Smooth muscle cell (in vitro differentiated cells): Measurements from ENCODE around the gene NCK1. TPM values are rescaled to one million over a fixed set of nuclear protein-coding genes. Genes with fewer than 3 reads are reported as not detected.
"Not testable (repeated sequence)": the region's sequence is repeated elsewhere in the genome, so short reads cannot be mapped to it uniquely, and the experiment has no call there.

Experiments used
- DNase-seq: peaks from one replicate; lab custom pipeline; 2025; ENCODE audit not compliant: unreplicated experiment; lab: John Stamatoyannopoulos, UW
- H2AFZ ChIP-seq: fragments of 200-600 bp; sonication (generic); 2 replicates; pipeline ENCODE4 v1.6.0; 2016; ENCODE audit warnings: antibody characterized with exemption, low read depth, mild to moderate bottlenecking
- H3F3A ChIP-seq: fragments of 200-600 bp; sonication (generic); 2 replicates; pipeline ENCODE4 v1.6.0; 2017; ENCODE audit warnings: antibody characterized with exemption, low read depth
- H3K27ac ChIP-seq: fragments of 200-600 bp; sonication (generic); 2 replicates; pipeline ENCODE4 v1.5.1; 2016; ENCODE audit warnings: low read depth, mild to moderate bottlenecking
- H3K27me3 ChIP-seq: fragments of 200-600 bp; sonication (generic); 2 replicates; pipeline ENCODE4 v1.6.1; 2016; ENCODE audit warnings: low read depth, mild to moderate bottlenecking
- H3K36me3 ChIP-seq: fragments of 200-600 bp; sonication (generic); 2 replicates; pipeline ENCODE4 v1.5.1; 2016; ENCODE audit warnings: low read depth
- H3K4me1 ChIP-seq: fragments of 200-600 bp; sonication (generic); 2 replicates; pipeline ENCODE4 v1.5.1; 2016; ENCODE audit warnings: low read depth
- H3K4me2 ChIP-seq: fragments of 200-600 bp; sonication (generic); 2 replicates; pipeline ENCODE4 v1.6.0; 2016; ENCODE audit warnings: mild to moderate bottlenecking
- H3K4me3 ChIP-seq: fragments of 200-600 bp; sonication (generic); 2 replicates; pipeline ENCODE4 v1.5.1; 2016; ENCODE audit warnings: mild to moderate bottlenecking
- H3K79me2 ChIP-seq: fragments of 200-600 bp; sonication (generic); 2 replicates; pipeline ENCODE4 v1.6.0; 2016; ENCODE audit warnings: low read depth, mild to moderate bottlenecking
- H3K9ac ChIP-seq: fragments of 200-600 bp; sonication (generic); 2 replicates; pipeline ENCODE4 v1.6.0; 2016; ENCODE audit warnings: low read depth
- H3K9me3 ChIP-seq: fragments of 200-600 bp; sonication (generic); replicated peaks from 2 replicates; pipeline ENCODE4 v1.5.1; 2016; ENCODE audit warnings: low read depth
- H4K20me1 ChIP-seq: fragments of 200-600 bp; sonication (generic); 2 replicates; pipeline ENCODE4 v1.6.0; 2016; ENCODE audit warnings: low read depth
- CTCF ChIP-seq: fragments of 200-600 bp; sonication (generic); IDR thresholded peaks from 2 replicates; pipeline ENCODE4 v1.5.1; 2017; ENCODE audit warnings: borderline replicate concordance, mild to moderate bottlenecking, antibody characterized with exemption; ENCODE audit not compliant: insufficient read depth, poor library complexity, severe bottlenecking
- whole genome bisulfite sequencing: methylation state at CpG from one replicate; pipeline ENCODE4 v1.1.7; 2016; ENCODE audit warnings: low lambda C conversion rate; 5-methylcytosine and 5-hydroxymethylcytosine counted together
- polyA plus RNA-seq: library from polyadenylated mRNA; unstranded; fragments of >200 nt; fragmentation: Nextera tagmentation; extraction: Ambion mirVana; gene quantifications from 2 replicates; pipeline ENCODE4 v1.2.1, GENCODE V29; 2016
- total RNA-seq: library from RNA; depleted of rRNA; stranded (reverse); fragments of >200 nt; gene quantifications from 2 replicates; pipeline ENCODE4 v1.2.3, GENCODE V29; 2014

NCK1 gene
- total and polyA plus RNA-seq, 2 experiments from 2014 or later, result 21.1 to 41.8 TPM

- H3K9ac ChIP-seq, result no peak overlapping the region
- TF ChIP-seq CTCF, result no peak
- H3K27me3 ChIP-seq, result no peaks in the 10 kb centered on the region
- H3K4me2 ChIP-seq, result peak overlapping the region; percentile 58
- H3K9me3 ChIP-seq, result no peaks in the 10 kb centered on the region
- peak overlapping the region; percentile 54 for H3K27ac ChIP-seq
- H3K36me3 ChIP-seq, result peaks cover 3% of the 10 kb centered on the region
- H3K4me1 ChIP-seq, result peaks cover 15% of the 10 kb centered on the region
- H3K79me2 ChIP-seq, result peaks cover 98% of the 10 kb centered on the region
- H3K4me3 ChIP-seq, result no peak overlapping the region
- H2AFZ ChIP-seq, result no peak overlapping the region
- H3F3A ChIP-seq, result peaks cover 15% of the 10 kb centered on the region
- 35% methylated on average over 2 of the region's 2 CpGs for WGBS
- H4K20me1 ChIP-seq, result peaks cover 53% of the 10 kb centered on the region
- DNase-seq, result no peak
These were observed 36.9 kb downstream of the NCK1 start for GRCh38 chr3:136898954-136899353.

GRCh38 chr3:136899622-136900158 is 37.7 kb downstream of the NCK1 start:
- H3K9me3 ChIP-seq, result peaks cover 7% of the 10 kb centered on the region
- DNase-seq, result no peak
- H3K9ac ChIP-seq, result no peak overlapping the region
- peaks cover 13% of the 10 kb centered on the region for H3K4me1 ChIP-seq
- TF ChIP-seq CTCF, result no peak
- no peaks in the 10 kb centered on the region for H3K27me3 ChIP-seq
- H3K36me3 ChIP-seq, result peaks cover 3% of the 10 kb centered on the region
- 16% methylated on average over 2 of the region's 2 CpGs for WGBS
- peak overlapping the region; percentile 58 for H3K4me2 ChIP-seq
- H3K79me2 ChIP-seq, result peaks cover 98% of the 10 kb centered on the region
- H2AFZ ChIP-seq, result no peak overlapping the region
- H4K20me1 ChIP-seq, result peaks cover 47% of the 10 kb centered on the region
- H3K27ac ChIP-seq, result peak overlapping the region; percentile 54
- peaks cover 15% of the 10 kb centered on the region for H3F3A ChIP-seq
- peak overlapping the region; percentile 14 for H3K4me3 ChIP-seq

GRCh38 chr3:136900694-136901093 is 38.7 kb downstream of the NCK1 start:
- 89% methylated on average over 1 of the region's 1 CpG for WGBS
- not testable (repeated sequence) for H3K27me3 ChIP-seq, H3K9me3 ChIP-seq, H3K9ac ChIP-seq, H3K36me3 ChIP-seq, H3K4me3 ChIP-seq, H2AFZ ChIP-seq, DNase-seq, H3K27ac ChIP-seq, H3K4me2 ChIP-seq
- H3K79me2 ChIP-seq, result peaks cover 98% of the 10 kb centered on the region
- H4K20me1 ChIP-seq, result peaks cover 51% of the 10 kb centered on the region
- H3F3A ChIP-seq, result peaks cover 15% of the 10 kb centered on the region
- H3K4me1 ChIP-seq, result peaks cover 13% of the 10 kb centered on the region

GRCh38 chr3:136901391-136901790 is 39.4 kb downstream of the NCK1 start:
- Histone ChIP-seq H3K4me2 (no peak overlapping the region), H2AFZ (no peak overlapping the region), H3K79me2 (peaks cover 98% of the 10 kb centered on the region), H3K4me3 (no peak overlapping the region), H3K27ac (no peak overlapping the region), H3K9me3 (peaks cover 8% of the 10 kb centered on the region), H3K9ac (no peak overlapping the region), H3F3A (peaks cover 15% of the 10 kb centered on the region), H4K20me1 (peaks cover 56% of the 10 kb centered on the region), H3K36me3 (peaks cover 3% of the 10 kb centered on the region), H3K4me1 (peaks cover 13% of the 10 kb centered on the region), H3K27me3 (no peaks in the 10 kb centered on the region)
- TF ChIP-seq CTCF, result no peak
- WGBS, result 71% methylated on average over 3 of the region's 3 CpGs
- no peak for DNase-seq

- H3K9me3 ChIP-seq, H3K9ac ChIP-seq, H3K27ac ChIP-seq, H3K36me3 ChIP-seq, H3K4me3 ChIP-seq, H3K4me2 ChIP-seq, DNase-seq, H2AFZ ChIP-seq, H3K27me3 ChIP-seq: not testable (repeated sequence)
- WGBS, result 61% methylated on average over 1 of the region's 1 CpG
- peaks cover 98% of the 10 kb centered on the region for H3K79me2 ChIP-seq
- H3F3A ChIP-seq, result peaks cover 15% of the 10 kb centered on the region
- H3K4me1 ChIP-seq, result peaks cover 13% of the 10 kb centered on the region
- peaks cover 56% of the 10 kb centered on the region for H4K20me1 ChIP-seq
These were observed 40.5 kb downstream of the NCK1 start for GRCh38 chr3:136902530-136902929.
